HG02884 (cell line): ENCODE data around the gene HAUS8.
"Not testable (repeated sequence)": the region's sequence is repeated elsewhere in the genome, so short reads cannot be mapped to it uniquely, and the experiment has no call there.

ENCODE experiments used
- ATAC-seq: cut with Tn5 transposase; IDR thresholded peaks from one replicate; pipeline ENCODE4 v1.9.1; 2021; ENCODE audit warnings: mild to moderate bottlenecking, moderate library complexity; ENCODE audit not compliant: unreplicated experiment

The HAUS8 gene, protein sequence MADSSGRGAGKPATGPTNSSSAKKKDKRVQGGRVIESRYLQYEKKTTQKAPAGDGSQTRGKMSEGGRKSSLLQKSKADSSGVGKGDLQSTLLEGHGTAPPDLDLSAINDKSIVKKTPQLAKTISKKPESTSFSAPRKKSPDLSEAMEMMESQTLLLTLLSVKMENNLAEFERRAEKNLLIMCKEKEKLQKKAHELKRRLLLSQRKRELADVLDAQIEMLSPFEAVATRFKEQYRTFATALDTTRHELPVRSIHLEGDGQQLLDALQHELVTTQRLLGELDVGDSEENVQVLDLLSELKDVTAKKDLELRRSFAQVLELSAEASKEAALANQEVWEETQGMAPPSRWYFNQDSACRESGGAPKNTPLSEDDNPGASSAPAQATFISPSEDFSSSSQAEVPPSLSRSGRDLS

DNA sequence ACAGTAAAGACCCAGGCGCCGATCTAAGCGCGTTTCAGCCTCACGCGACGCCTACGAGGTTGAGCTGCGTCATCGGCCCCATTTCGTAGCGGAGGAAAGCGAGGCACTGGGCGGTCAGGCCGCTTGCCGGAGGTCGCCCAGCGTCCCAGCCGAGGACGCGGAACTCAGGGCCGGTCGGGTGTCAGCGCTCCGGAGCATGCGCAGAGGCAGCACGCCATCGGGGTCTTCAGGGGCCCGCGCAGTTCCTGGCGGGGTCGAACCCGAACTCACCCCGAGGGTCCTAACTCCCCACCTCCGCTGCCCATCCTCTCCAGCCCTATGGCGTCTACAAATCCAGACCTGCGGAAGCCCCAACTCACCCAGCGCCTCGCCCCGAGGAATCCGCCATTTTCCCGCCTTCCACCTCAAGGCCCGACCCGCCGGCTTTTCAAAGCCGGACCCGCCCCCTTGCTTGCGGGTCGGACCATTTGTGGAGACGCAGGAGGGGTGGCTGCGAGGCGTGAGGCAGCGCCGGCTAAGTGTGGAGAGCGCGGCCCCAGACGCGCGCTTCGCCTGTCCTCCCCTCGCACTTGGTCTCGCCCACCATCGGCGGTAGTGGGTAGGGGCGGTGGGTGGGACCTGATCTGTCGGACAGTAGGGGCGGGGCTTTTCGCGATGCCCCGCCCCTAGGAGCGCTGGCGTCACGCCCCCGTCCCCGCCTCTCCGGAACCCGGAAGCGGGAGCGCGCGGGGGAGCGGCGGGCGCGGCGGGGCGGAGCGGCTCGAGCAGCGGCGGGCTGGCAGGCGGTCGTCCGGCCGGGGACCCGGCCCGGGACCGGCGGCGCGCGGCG, at the start of gene HAUS8, which contains the start of gene MYO9B:
Gene HAUS8, minus strand, starts transcription at position 418 of the 829 bp plus-strand sequence. Its CDS starts 30 bp downstream, at position 388.
Gene MYO9B, plus strand, starts transcription at position 743 of the 829 bp plus-strand sequence. CDS start 25,941 bp downstream, outside the sequence.
- peak; percentile 58 for ATAC-seq

DNA sequence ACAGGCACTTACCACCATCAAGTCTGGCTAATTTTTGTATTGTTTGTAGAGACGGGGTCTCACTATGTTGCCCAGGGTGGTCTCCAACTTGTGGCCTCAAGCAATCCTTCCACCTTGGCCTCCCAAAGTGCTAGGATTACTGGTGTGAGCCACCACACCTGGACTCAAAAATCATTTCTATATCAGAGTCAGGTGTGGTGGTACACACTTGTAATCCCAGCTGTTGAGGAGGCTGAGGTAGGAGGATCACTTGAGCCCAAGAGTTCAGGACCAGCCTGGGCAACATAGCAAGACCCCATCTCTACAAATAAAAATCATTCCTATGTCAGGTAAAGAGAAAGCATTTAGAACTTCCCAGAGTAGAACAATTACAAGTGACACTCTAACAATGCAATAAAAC, 48.8 kb upstream of the HAUS8 start:
- no peak for ATAC-seq

DNA sequence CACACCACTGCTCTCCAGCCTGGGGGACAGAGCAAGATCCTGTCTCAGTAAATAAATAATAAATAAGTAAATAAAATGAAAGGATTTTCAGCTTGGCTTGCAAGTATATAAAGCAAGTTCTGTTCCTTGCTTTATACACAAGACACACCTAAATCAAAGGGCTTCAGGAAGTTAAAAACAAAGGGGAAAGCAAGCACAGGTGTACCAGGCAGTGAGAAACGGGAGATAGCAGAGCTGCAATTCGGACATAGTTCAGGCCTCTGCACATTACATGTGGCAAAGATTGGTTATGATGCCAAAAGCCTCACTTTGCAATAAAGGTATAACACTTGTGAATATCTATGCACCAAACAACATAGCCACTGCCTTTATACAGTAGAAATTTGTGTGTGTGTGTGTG, 47.8 kb upstream of the HAUS8 start:
- ATAC-seq: no peak

DNA sequence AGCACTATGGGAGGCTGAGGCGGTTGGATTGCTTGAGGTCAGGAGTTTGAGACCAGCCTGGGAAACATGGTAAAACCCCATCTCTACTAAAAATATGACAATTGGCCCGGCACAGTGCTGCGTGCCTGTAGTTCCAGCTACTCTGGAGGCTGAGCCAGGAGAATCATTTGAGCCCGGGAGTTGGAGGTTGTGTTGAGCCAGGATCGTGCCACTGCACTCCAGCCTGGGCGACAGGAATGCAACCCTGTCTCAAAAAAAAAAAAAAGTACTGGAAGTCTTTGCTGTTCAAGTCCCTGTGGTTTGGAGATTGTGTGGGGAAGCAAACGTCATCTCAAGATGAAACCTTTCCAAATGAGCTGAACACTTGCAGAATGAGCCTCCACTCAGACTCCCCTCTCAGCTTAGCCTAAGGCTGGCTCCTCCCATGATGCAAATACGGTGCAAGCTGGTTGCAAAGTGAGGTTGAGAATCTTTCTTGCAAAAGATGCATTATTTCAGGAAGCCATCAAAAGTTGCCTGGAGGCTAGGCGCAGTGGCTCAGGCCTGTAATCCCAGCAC, 46.6 kb upstream of the HAUS8 start:
- ATAC-seq: no peak

DNA sequence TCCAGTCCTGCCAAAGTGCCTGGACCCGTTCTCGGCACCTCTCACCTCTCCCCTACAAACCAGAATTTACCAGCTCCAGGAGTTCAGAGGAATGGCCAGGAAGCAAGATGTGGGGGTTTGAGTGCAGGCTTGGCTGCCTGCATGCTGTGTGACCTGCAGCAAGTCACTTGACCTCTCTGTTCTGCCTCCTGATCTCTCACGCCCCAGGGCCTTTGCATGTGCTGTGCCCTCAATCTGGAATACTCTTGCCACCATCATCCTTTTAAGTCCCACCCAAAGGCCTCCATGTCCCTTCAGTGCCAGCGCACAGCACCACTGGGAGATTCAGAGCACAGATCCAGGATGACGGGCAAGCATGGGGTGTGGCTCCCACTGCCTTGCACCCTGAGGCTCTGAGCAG, 43.7 kb upstream of the HAUS8 start:
- no peak for ATAC-seq

DNA sequence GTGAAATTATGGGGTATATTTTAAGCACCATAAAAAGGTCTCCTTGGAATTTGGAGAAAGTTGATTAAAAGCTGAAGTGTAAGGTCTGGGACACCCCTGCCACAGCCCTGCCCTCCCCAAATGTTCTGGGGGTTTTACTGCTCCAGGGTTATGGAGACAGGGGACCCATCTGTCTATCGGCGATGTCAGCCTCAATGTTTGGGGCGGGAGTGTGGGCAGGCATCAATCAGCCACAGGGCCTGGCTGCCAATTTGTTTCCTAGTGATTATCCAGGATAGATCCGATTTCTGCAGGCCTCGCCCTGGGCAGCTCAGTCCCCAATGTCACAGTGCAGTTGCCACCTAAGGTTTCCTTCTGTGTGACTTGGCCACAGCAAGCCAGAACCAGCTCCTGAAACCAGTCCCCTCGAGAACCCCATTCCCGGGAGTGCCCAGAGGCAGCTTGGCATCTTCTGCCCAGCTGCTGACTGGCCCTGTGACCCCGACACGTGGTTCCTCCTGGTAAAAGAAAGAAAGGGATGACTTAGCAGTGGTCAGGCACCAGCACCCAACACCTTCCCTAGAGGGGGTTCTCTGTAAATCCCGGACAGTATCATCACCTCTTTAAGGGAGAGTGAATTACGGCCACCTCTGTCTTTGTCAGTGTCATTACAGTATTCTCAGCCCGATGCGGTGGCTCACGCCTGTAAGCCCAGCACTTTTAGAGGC, 41.9 kb upstream of the HAUS8 start:
- no peak for ATAC-seq

DNA sequence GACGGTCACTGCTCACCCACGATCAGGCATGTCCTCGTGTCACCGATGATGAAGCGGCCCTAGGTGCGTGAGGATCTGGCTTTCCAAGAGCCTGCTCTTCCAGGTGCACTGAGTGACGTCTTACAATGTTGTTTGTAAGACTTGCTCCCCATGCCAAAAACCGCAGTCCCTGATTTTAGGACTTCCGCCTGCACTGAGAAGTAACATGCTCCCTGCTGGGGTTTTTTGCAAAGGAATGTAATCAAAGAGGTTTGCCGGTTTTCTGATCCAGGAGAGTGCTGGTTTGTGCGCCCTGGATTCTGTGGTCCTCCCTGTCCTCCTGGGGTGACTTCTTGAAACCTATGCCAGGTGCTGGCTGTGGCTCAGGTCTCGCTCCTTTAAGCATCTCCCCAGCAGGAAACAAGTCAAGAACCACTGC, 39.2 kb upstream of the HAUS8 start:
- ATAC-seq: no peak

DNA sequence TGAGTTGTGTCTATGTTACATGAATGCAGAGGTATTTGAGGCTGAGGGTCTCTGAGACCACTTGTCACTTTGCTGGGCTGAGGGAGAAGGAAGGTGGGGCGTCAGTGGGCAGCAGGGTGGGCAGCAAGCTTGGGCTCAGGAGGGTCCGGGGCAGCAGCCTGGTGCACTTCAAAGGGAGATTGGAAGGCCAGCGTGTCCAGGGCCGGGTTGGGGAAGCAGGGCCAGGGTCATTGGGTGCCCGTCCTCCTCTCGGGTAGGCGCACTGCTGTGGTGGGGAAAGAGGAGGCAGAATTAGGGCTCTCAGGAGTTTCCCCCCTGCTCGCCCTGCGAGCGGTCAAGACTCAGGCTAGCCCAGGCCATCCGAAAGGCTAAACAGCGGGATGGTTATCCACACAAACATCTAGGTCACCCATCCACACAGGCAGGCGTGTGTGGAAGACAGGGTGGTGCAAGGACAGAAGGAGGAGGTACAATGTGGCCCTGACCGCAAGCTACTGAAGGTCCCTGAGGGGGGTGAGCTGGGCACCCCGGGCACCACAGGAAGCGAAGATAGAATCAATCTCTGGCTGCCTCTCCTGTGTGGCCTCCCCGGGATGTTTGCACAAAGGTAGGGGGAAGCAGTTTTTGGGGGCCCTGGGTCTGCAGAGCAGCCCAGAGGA, 38.0 kb upstream of the HAUS8 start:
- no peak for ATAC-seq

DNA sequence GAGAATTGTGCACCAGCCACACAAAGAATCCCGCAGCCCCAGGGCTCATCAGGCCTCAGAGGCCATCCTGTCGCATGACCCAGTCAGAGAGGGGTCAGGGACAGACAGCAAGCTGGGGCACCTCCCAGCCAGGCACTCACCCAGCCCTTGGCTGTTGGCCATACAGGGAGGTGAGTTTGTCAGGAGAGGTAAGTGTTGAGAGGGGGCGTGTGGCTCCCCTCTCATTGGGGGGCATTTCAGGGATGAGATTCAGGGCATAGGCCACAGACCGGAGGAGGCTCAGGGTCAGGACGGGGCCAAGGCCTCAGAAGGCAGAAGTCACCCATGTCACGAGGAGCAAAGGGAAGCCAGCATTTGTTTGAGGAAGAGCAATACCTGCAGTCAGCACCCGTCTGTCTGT, 37.4 kb upstream of the HAUS8 start:
- ATAC-seq: no peak

DNA sequence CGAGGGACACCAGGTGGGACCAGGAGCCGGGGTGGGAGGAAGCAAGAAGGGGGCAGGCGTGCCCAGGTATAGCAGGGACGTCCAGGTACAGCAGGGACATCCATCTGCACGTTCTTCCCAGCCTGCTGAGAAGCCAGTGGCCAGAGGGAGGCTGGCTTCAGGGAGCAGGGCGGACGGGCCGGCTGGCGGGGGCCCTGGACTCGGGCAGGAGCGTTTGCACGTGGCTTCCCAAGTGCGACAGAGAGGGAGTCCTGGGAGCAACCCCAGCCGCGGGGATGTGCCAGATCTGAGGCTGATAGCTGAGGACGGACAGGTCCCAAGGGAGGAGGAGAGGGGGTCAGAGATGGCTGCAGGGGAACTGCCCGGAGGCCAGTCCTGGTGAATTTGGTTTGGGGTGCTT, 37.0 kb upstream of the HAUS8 start:
- ATAC-seq: no peak

DNA sequence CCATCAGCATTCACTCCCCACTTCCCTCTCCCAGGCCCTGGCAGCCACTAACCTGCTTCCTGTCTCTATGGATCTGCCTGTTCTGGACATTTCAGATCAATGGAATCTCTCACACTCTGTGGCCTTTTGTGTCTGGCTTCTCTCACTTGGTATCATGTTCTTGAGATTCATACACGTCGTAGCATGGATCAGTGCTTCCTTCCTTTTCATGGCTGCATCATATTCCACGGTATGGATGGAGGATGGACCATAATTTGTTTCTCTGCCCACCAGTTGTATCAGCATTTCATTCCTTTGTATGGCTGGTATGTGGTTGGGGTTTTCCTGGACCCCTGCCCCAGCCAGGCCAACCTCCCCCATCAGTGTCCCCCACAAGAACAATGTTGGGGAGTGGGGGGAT, 36.5 kb upstream of the HAUS8 start:
- ATAC-seq: no peak

DNA sequence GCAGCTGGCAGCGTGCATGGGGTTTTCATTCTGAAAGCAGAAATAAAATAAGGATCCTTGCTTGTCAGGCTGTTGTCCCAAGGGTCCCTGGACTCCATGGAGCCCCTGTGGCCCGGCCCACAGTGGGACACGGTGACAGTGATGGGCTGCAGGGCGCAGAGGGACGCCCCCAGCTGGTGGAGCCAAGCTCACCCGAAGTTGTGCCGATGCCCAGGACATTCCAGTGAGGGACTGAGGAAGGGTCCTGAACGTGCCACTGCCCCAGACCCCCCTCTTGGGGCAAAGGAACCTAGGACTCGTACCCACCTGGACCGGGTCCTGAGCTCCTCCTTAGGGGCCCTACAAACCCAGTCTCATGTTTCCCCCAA, 35.3 kb upstream of the HAUS8 start:
- ATAC-seq: no peak

DNA sequence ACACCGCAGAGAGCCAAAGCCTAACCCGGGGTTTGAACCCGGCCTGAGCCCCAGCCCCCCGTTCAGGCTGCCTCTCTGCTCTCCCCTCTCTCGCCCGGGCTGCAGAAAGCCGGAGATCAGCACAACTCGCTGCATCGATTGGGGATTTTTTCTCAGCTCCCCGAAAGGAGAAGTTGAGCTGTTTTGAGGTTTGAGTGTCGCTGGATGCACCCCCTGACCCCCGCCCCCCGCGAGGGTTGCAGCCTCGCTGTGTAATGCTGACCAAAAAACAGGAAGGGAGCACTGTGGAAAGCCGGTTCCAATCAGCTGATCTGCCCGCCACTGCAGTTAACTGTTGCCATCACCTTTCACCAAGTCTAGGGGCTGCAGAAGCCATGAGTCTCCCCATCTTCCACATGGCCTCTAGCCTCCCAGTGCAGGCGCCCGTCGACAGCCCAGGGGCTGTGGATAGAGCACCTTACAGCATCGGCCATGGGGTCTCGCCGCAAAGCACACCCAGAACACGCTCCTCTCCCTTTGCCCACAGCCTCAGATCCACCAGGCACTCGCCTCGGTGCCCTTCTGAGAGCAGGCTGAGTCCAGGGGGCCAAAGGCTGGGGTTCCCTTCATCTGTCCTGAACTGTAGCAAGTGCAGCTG, 34.8 kb upstream of the HAUS8 start:
- ATAC-seq: no peak

DNA sequence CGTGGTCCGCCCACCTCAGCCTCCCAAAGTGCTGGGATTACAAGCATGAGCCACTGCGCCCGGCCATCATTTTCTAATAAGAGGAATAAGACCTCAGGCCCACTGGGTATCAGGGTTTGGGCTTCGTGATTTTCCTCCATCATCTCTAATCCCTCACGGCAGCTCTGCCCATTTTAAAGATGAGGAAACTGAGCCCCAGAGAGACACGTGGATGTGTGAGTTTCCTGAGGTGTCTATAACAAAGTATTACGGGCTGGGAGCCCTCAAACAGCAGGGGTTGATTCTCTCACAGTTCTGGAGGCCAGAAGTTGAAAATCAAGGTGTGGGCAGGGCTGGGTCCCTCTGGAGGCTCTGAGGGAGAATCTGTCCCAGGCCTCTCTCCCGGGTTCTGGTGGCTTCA, 34.0 kb upstream of the HAUS8 start:
- ATAC-seq: no peak

DNA sequence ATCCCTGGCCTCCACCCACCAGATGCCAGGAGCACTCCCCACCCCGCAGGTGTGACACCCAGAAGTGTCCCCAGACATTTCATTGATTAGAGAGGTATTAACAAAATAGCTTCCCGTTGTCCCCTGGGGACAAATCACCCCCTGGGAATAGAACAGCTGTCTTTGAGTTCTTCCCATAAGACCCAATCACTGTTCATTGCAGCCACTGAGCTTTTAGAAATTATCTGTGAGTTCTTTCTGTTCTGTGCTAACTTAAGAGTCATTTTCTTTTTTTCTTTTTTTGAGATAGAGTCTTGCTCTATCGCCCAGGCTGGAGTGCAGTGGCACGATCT, 33.2 kb upstream of the HAUS8 start:
- no peak for ATAC-seq

DNA sequence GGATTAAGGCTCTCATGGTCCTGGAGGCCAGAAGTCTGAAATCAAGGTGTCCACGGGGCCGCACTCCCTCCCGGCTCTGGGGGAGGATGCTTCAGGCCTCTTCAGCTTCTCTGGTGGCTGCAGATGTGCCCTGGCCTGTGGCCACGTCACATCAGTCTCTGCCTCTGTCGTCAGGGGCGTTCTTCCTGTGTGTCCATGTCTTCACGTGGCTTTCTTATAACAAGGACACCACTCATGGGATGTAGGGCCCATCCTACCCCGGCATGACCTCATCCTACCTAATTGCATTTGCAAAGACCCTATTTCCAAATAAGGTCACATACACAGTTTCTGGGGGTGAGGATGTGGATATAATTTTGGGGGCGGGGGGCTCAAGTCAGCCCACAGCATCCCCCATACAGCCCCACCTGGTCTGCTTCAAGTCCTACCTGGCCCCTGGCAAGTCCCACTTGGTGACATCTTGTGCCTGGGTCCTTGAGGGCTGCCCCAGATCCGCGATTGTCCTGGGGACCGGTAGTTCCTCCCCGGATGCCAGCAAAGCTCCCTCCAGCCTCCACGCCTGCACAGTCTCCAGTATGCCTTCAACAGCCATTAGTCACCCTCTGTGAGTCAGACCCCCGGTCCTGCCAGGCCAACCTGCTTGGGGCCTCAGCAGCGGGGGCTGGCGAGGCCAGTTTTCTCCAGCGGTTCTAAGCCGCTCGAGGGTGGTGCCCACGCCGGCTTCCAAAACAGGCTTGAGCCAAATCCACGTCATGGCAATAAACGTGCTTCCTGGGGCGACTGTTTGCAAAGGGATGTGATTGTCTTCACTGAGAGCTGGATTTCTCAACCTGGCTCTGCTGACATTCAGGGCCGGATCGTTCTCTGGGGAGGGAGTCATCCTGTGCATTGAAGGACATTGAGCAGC, 32.5 kb upstream of the HAUS8 start:
- no peak for ATAC-seq

DNA sequence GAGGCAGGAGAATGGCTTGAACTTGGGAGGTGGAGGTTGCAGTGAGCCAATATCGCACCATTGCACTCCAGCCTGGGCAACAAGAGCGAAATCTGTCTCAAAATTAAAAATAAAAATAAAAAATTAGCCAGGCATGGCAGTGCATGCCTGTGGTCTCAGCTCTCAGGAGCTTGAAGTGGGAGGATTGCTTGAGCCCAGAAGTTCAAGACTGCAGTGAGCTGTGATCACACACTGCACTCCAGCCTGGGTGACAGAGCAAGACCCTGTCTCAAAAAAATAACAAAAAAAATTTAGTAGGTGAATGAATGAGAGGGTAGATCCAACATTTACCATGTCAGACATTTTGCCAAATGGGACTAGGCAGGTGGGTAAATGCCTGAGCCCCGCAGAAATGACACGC, 31.7 kb upstream of the HAUS8 start:
- not testable (repeated sequence) for ATAC-seq

DNA sequence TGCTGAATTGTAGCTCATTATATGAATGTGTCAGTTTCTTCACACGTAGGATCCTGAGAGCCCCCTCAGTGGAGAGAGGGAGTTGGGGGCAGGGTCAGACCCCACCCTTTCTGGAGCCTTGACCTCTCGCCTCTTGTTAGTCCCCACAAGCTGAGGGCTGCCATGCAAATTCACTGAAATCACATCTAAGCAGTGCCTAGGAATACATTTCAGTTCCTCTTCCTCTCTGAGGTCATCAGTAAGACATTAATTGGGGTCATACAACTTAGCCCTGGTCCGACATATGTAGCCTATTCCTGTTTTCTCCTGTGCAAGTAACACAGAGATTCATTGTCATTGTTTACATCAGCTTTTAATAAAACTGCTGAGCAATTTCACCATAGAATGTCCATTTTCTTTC, 30.3 kb upstream of the HAUS8 start:
- no peak for ATAC-seq

DNA sequence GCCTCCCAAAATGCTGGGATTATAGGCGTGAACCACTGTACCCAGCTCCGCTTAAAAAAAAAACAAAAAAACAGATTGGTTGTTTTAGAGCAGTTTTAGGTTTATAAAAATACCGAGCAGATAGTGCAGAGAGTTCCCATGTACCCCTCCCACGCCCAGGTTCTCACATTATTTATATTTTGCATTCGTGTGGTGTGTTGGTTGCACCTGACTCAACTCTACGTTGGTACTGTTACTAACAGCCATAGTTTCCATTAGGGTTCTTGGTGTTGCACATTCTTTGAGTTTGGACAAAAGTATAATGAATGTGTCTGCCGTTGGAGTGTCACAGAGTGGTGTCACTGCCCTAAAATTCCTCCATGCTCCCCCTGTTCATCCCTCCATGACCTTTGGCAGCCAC, 29.4 kb upstream of the HAUS8 start:
- ATAC-seq: no peak
